ENCODE results near the gene PLEKHG3.

PLEKHG3 gene

DNA sequence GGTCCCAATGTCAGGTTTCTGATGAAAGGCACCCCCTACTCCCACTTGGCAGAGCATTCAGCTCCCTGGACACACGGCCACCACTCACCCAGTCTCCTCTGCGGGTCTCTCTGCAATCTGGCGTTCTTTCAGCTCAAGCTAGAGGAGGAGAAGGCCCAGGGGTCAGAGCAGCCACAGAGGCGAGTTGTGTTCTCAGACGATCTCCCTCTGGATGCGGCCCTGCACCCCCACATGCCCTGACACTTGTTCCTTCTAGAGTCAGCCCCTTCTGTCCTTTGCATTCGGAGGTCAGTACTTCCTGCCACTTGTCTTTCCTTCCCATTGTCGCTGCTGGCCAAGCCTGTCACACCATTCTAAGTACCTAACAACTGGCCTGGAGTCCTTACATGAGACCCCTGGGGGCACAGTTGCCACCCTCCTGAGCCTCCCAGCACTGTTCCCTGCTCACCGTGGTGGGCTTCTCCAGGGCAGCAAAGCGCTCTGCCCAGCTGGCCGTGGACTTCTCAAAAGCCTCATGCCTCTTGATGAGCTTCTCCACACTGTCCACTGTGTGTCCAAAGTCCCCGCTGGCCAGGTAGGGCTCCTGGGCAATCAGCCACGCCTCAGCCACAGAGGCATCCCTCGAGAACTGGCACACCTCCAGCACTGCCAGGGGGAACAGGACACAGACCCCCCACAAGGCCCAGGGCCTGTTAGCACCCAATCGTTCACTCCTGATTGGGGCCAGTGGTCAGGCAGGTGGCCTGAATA is 63.2 kb downstream of the PLEKHG3 start:
- no peak for DNase-seq

DNA sequence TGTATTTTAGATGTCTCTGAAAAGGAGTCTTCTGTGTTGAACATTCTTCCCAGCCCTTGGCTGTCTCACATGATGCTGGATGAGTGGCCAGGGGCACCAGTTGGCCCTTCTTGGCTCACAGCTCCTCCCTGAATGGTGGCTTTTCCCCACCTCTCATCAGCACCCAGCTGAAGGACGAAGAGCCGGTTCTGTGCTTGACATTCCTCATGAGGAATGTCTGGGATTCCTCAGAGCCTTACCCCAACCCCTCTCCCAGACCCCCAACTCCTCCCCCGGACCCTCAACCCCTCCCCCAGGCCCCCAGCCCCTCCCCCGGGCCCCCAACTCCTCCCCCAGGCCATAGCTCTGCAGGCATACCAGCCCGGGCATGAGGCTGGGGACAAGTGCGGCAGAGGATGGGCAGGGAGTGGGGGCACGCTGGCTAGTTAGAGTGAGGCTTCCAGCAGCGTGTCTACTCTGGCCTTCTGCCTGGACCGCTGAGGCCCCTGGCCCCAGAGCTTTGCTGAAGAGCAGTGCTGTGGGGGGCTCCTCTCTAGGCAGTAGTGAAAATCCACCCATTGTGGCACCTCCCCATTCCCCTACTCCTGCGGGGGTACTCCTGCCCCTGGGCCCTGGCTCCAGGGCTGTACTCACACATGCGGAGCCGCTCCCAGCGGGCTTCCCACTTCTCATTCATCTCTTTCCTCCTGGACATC is 64.3 kb downstream of the PLEKHG3 start:
- DNase-seq, result no peak

DNA sequence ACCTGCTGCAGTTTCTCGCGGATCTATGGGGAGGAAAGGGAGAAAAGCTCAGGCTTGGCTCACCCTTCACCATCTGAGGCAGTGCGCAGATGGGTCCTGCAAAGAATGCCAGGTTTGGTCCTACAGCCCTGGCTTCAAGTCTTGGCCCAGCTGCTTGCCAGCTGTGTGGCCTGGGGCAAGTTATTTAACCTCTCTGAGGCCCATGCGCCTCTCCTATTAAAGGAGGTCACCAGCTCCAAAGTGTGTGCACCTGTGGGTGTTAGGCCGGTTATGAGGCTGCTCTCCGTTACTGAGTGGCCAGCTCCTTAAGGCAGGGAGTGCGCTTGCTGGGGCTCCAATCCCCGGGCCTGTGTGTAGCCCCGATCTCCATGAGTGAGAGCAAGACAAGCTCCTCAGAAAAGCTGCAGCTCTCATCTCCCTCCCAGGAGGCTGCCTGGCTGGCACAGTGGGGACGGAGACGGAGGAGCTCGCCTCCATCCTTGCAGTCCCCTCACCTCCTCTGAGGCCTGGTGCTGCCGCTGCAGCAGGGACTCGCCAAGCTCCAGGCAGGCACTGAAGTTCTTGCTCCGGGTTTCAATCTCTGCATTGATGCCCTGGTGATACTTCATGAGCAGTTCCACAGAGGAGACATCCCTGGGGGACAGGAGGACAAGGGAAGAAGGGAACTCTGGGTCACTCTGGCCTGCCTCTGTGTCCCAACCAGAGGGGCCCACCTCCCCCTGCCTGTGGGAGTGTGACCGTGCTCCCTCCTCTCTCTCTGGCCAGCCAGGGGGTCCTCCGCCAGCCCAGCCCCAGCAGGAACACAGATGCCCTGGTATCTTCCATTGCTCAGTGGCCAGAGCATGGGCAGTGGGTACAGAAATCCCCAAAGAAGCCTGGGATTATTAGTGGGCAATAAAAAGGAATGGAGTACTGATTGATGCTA is 65.1 kb downstream of the PLEKHG3 start:
- no peak for DNase-seq

GRCh38 chr14:64770751-64771150 is 66.5 kb downstream of the PLEKHG3 start:
- DNase-seq, result no peak

- no peak for DNase-seq
Observed at GRCh38 chr14:64771161-64771560, 66.9 kb downstream of the PLEKHG3 start.

GRCh38 chr14:64772397-64772950 is 68.2 kb downstream of the PLEKHG3 start:
- DNase-seq, result no peak

DNA sequence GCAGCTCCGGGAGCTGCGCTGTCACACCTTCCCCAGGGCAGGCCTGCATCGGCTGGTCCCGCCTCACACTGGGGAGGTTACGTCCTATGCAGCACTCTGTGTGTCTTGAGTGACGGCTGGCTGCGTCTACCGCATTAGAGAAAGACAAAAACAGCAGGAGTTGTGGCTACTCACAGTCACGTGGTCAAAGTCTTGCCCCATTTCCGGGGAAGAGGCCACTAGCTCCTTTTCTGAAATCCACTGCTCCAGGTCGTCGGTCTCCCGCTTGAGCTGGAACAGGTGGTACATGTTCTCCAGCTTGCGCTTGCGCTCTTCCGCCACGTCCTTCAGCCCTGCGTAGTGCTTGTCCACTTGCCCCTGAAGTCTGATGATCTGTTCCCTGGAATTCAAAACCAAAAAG is 68.8 kb downstream of the PLEKHG3 start:
- no peak for DNase-seq

DNA sequence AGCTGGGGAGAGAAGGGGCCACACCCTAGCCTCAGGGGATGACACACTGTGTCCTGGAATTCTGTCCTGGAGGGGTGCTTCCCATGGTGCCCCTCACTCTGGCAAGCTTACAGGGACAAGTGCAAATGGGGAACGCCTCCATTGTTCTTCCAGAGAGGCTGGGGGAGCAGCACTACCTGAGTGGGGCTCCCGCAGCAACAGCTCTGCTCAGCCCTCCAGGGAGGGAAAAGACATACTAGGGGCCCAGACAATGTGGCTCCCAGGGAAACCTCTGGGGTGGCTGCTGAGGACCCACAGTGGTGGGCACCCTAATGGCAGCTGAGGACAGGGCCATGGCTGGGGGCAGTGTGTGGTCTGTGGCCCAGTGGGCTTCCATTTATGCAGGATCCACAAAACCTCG is 69.4 kb downstream of the PLEKHG3 start:
- DNase-seq, result no peak

DNA sequence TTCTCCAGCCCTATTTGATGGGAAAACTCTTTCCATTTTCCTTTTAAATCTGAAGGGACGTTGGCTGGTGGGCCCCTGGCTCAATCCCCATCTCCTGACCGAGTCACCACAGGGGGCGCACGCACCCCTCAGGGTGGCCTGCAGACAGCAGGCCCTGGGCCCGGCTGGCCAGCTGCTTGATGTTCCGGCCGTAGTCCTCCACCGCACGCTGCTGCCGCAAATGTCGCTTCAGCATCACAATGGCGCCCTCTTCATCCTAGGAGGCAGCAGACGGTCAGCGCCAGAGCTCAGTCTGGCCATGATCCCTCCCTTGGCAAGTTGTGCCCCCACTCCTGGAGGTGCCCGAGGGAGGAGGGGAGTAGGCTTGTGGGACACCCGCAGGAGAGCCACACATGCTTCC is 70.0 kb downstream of the PLEKHG3 start:
- DNase-seq, result no peak

DNA sequence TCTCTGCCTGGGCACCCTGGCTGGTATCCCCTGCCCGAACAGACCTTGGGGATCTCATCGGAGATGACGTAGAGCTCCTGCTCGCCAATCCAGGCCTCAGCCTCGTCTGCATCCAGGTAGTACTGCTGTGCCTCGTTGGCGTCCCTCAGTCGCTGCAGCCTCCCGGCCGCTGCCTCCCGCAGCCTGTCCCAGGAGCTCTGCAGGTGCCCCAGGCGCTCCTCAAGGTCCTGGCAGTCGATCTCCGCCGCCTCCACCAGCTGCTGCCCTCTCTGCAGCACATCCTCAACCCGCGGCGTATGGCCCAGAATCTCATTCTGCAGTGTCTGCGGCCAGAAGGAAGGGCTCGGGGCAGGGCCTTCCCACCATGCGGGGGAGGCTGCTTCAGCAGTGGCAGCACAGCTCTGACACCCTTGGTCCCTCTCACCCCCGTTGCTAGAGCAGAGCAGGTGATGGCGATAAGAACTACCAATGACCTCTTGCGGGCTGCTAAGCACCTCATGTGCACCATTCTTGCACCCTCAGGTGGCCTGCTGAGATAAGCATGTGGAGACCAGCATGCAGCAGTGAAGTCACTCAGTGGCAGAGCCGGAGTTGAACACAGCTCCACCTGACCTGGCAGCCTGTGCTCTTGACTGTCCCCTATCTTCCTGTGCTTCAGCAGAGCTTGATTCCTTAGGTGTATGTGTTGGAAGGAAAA is 71.0 kb downstream of the PLEKHG3 start:
- no peak for DNase-seq

DNA sequence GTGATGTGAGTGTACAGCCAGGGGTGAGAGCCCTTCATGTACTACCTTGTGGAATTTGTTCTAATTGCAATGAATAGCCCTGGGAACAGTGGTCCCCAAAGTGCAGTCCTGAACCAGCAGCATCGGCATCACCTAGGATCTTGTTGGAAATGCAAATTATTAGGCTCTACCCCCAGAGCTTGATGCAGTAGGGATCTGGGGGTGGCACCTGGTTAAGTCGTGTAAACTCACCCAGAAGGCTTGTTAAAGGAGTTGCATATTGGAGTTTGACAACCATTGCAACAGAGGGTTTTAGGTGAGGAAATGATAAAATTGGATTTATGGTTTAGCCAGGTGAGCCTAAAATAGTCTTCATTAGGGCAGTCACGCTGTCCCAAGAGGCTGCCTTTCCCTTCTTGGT is 73.2 kb downstream of the PLEKHG3 start:
- DNase-seq, result no peak

- no peak for DNase-seq
Observed at GRCh38 chr14:64778104-64778754, 74.0 kb downstream of the PLEKHG3 start.

GRCh38 chr14:64779472-64779871 is 75.2 kb downstream of the PLEKHG3 start:
- DNase-seq, result no peak

GRCh38 chr14:64782196-64782595 is 78.0 kb downstream of the PLEKHG3 start:
- DNase-seq, result no peak

GRCh38 chr14:64784006-64784405 is 79.8 kb downstream of the PLEKHG3 start:
- DNase-seq, result no peak

- no peak for DNase-seq
Observed at GRCh38 chr14:64786296-64787149, 82.3 kb downstream of the PLEKHG3 start.

DNA sequence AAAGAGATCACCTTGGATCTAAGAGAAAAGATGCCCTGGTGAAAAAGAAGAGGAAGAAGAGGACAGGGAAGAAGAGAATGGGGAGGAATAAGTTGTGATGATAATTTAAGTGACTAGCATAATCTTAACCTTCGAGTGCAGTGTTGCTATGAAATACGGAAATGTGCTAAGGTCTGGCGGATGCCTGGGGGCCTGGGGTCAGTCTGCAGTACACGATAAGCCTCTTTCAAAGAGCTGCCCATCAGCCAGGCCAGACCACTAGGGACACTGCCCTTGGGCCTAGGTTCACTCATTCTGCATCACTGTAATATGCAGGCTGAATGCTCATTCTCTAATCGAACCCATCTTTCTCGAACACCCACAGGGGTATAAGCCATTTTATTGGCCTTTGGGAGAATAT is 83.4 kb downstream of the PLEKHG3 start:
- DNase-seq, result no peak

DNA sequence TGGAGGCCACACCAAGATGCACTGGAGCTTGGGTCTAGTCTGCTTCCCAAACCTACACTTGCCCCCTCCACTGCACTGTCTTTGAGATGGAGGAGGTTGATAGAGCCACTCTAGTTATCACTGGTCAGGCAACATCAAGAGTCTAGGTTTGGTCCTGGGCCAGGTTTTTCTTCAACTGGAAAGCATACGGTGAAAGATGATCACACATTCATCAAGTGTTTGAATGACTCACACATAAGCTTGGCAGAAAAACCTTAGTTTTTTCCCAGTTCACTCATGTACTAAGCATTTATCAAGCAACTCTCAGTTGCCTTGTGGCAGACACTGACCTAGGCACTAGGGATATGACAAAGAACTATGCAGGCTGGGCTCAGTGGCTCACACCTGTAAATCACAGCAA is 84.5 kb downstream of the PLEKHG3 start:
- DNase-seq, result no peak

DNA sequence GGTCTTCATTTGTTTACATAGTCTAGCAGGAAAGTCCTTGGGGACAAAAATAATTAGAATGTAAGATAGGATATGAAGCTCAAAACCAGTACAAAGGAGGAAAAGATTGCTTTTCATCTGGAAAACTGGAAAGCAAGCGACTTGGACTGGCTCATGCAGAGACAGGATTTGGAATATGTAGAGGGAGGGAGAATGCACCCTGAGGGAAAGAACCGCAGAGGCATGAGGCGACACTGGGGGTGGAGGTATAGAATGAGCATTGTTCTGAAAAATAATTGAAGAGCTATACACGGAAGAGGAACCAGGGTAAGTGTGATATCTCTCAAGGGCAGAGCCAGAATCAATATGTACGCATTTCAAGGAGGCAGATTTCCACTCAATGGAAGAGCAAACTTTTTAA is 85.5 kb downstream of the PLEKHG3 start:
- DNase-seq, result no peak

DNA sequence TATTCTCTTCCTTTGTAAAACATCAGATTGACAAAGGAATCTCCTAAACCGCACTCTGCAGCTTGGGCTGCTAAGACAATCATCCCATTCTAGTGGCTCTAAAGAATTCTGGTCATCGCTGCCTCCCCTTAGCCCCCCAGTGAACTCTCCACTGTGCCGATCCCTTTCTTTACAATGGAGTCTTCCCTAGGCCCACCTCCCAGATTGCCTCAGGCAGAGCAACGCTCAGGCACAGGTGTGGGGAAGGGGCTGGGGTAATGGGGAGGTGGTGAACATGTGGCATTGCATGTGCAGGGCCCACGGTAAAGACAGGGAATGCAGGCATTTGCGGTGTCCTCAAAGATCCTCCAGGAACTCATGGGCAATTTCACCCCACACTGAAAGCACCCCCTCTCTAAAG is 86.3 kb downstream of the PLEKHG3 start:
- no peak for DNase-seq

GRCh38 chr14:64792231-64792630 is 88.0 kb downstream of the PLEKHG3 start:
- DNase-seq, result no peak

Measured in NCI-H1048 (cell line).